ENCODE data around the gene FBXO31.

- TF ChIP-seq CTCF (IDR thresholded peaks at IDR 0.05; ENCODE audit: insufficient read depth, low read length) (no peak), POLR2AphosphoS5 (IDR thresholded peaks at IDR 0.05; ENCODE audit: low read depth) (no peak), REST (IDR thresholded peaks at IDR 0.05; ENCODE audit: insufficient replicate concordance, low read depth) (no peak)
Observed at GRCh38 chr16:87417528-87417910, 33.9 kb upstream of the FBXO31 start.
